Measurements from ENCODE around the gene HOXA5.

Gene HOXA5

DNA sequence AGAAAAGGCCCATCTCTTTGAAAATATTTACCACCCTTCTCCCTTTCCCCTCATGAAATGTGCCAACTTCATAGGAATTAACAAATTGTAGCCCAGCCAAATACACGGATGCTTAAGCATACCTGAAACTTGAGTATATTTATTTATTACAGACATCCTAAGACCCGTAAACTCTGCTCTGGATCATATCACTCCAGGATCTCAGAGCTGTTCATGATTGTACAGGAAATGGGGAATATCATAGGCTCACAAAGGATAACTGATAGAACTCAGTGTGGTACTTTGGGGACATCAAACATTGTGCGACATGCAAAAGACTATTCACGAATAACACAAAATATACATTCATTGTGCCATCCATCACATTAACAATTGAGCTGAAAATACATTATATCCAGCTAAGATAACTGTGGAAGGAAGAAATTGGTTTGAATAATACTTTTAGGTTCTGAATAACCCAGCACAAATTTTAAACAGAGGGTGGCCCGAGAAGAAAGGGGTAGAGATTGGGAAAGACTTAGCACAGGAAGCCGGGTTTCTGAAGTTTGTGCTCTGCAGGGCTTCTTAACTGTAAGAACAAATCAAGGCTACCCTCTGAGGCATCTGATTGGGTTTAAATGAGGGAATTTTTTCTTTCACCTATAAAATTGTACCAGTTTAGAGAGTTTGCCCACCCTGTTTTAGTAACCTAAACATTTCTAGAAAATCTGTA is 50.1 kb downstream of the HOXA5 start:
- DNase-seq (ENCODE audit: low read depth, low spot score), result no peak
- in situ Hi-C loops (cut with HindIII; ENCODE audit: low sequenced_read_pairs), result no loop called here
- H3K4me3 ChIP-seq (ENCODE audit: low read depth, low read length), result no peak overlapping the region
- TF ChIP-seq, protein P1, sequence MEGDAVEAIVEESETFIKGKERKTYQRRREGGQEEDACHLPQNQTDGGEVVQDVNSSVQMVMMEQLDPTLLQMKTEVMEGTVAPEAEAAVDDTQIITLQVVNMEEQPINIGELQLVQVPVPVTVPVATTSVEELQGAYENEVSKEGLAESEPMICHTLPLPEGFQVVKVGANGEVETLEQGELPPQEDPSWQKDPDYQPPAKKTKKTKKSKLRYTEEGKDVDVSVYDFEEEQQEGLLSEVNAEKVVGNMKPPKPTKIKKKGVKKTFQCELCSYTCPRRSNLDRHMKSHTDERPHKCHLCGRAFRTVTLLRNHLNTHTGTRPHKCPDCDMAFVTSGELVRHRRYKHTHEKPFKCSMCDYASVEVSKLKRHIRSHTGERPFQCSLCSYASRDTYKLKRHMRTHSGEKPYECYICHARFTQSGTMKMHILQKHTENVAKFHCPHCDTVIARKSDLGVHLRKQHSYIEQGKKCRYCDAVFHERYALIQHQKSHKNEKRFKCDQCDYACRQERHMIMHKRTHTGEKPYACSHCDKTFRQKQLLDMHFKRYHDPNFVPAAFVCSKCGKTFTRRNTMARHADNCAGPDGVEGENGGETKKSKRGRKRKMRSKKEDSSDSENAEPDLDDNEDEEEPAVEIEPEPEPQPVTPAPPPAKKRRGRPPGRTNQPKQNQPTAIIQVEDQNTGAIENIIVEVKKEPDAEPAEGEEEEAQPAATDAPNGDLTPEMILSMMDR (IDR thresholded peaks at IDR 0.05; ENCODE audit: low read depth, low read length), result no peak

DNA sequence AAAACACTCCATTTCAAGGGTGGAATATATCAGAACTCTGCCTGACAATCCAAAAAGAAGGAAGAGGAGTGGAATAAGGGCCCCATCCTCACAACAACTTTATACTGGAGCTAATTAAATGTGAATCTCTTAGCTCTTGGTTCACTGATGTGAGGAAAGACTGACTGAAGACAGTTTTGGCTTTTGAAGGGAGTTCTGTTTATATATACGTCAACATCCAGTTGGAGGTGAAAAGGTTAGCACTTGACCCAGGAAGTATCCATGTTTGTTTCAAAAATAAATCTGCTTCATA is 50.7 kb downstream of the HOXA5 start:
- DNase-seq (ENCODE audit: low read depth, low spot score), result no peak
- in situ Hi-C loops (cut with HindIII; ENCODE audit: low sequenced_read_pairs), result no loop called here
- TF ChIP-seq, protein P1 (IDR thresholded peaks at IDR 0.05; ENCODE audit: low read depth, low read length), result no peak
- no peak overlapping the region for H3K4me3 ChIP-seq (ENCODE audit: low read depth, low read length)

DNA sequence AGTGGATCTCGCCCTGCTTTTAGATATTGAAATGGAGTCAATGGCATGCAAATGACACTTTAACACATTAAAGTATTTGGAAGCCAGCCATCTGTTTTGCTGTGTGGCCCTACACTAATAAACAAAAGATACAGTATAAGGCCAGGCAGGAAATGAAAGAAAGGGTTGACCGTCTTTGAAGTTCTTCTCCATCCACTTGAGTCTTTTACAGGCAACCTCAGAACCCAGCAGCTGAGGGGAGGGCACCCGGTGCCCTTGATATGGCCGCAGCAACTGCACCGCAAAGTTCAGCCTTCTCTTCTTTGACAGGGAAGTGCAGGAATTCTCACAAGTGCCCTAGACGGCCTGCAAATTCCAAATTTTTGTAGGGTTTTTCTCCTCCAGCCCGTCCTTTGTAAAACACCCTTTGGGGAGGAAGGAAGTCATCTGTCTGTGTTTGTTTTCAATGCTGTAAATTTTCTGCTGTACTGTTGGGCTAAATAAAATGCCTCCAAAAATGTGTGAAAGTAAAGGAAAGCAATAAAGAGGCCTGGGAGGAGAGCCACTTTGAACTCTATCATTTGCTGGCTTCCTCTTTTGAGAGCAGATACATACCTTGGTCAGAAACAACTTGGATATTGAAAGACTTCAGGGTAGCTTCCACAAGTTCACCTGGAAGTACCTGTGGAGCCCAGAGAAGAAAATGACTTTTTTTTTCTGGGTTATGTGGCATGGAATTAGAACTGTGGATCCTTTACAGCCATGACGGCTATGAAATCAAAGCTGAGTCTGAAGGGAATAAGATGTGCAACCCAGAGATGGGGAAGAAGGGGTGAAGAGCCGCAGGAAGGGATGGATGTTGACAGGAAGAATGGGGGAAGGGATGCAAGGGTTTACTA is 51.3 kb downstream of the HOXA5 start:
- DNase-seq (ENCODE audit: low read depth, low spot score), result no peak
- TF ChIP-seq, protein P1 (IDR thresholded peaks at IDR 0.05; ENCODE audit: low read depth, low read length), result no peak
- in situ Hi-C loops (cut with HindIII; ENCODE audit: low sequenced_read_pairs), result no loop called here
- H3K4me3 ChIP-seq (ENCODE audit: low read depth, low read length), result no peak overlapping the region

DNA sequence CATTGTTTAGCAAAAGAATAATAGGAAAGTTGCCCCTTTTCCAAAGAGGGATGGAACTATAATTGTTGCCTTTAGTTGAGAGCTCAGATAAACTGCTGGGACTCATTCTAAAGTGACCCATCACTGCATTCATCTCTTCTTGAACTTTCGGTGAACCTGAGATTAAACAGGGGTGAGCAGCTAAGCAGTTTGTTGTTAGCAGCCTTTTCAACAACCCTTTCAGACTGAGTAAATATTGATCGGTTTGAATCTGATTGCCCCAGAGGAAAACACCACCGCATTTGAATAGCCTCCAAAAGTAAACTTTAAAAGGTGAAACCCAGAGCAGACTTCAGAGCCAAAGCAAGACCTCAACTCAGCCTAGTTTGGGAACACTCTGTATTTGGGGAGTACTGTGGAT is 52.4 kb downstream of the HOXA5 start:
- TF ChIP-seq, protein P1 (IDR thresholded peaks at IDR 0.05; ENCODE audit: low read depth, low read length), result no peak
- no peak for DNase-seq (ENCODE audit: low read depth, low spot score)
- in situ Hi-C loops (cut with HindIII; ENCODE audit: low sequenced_read_pairs), result no loop called here
- no peak overlapping the region for H3K4me3 ChIP-seq (ENCODE audit: low read depth, low read length)

All from astrocyte of the spinal cord (primary cell).